ENCODE data around the gene PRORP. TPM values are rescaled to one million over a fixed set of nuclear protein-coding genes. Genes with fewer than 3 reads are reported as not detected.

Gene PRORP
- total and polyA plus RNA-seq, 2 of the 13 experiments (the other 11 are each of a cell fraction or from before 2014, with no cell fraction given): 48.9 to 88.7 TPM

DNA sequence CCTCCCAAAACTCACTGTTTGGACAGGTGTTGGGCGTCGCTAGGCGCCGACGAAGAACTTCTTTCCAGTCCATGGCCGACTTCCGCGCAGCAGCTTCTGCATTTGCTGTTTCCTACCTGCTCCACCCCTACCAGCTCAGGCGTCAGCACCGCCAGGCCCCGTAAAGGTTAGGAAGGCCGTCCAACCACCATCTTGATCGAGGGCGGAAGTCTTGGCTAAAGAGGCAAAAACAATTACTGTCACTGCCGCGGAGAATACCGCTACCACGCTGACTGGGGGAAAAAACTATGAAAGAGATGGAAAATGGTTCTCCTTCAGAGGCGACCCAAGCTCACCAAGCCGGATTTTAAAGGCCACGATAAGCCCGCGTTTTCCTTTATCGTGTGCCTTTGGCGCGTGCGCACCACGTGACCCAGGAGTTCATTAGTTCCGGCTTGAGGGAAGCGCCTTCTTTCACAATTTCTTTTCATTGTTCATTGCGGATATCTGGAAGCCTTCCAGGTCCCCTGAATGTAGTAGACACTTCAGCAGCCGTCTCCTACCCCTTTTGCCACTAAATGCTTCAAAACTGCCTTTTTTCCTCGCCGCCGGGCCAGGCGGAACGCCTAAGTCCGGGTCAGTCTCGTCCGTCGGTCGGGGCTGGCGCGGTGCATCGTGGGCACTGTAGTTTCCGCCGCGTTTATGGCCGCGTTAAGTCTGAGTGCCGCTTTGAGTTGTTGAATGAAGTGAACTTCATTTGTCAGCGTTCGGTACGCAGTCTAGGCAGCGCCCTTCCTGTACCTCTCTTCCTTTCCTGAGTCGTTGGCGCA lies at the start of gene PRORP, which contains the start of gene PPP2R3C (continued):
- TF ChIP-seq, protein P1, sequence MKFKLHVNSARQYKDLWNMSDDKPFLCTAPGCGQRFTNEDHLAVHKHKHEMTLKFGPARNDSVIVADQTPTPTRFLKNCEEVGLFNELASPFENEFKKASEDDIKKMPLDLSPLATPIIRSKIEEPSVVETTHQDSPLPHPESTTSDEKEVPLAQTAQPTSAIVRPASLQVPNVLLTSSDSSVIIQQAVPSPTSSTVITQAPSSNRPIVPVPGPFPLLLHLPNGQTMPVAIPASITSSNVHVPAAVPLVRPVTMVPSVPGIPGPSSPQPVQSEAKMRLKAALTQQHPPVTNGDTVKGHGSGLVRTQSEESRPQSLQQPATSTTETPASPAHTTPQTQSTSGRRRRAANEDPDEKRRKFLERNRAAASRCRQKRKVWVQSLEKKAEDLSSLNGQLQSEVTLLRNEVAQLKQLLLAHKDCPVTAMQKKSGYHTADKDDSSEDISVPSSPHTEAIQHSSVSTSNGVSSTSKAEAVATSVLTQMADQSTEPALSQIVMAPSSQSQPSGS (CRISPR knock-in tag; IDR thresholded peaks at IDR 0.05): peak; percentile 72
- TF ChIP-seq DPF2 (CRISPR knock-in tag; IDR thresholded peaks at IDR 0.05; ENCODE audit: borderline replicate concordance, low read depth): peak; percentile 27; the same call in 1 of the 2 replicates
- TF ChIP-seq ZNF564 (CRISPR knock-in tag; IDR thresholded peaks at IDR 0.05): peak; percentile 93
- TF ChIP-seq, protein P2, sequence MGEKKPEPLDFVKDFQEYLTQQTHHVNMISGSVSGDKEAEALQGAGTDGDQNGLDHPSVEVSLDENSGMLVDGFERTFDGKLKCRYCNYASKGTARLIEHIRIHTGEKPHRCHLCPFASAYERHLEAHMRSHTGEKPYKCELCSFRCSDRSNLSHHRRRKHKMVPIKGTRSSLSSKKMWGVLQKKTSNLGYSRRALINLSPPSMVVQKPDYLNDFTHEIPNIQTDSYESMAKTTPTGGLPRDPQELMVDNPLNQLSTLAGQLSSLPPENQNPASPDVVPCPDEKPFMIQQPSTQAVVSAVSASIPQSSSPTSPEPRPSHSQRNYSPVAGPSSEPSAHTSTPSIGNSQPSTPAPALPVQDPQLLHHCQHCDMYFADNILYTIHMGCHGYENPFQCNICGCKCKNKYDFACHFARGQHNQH (CRISPR knock-in tag; IDR thresholded peaks at IDR 0.05): peak; percentile 96
- TF ChIP-seq, protein P3, sequence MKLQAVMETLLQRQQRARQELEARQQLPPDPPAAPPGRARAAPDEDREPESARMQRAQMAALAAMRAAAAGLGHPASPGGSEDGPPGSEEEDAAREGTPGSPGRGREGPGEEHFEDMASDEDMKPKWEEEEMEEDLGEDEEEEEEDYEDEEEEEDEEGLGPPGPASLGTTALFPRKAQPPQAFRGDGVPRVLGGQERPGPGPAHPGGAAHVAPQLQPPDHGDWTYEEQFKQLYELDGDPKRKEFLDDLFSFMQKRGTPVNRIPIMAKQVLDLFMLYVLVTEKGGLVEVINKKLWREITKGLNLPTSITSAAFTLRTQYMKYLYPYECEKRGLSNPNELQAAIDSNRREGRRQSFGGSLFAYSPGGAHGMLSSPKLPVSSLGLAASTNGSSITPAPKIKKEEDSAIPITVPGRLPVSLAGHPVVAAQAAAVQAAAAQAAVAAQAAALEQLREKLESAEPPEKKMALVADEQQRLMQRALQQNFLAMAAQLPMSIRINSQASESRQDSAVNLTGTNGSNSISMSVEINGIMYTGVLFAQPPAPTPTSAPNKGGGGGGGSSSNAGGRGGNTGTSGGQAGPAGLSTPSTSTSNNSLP (IDR thresholded peaks at IDR 0.05; ENCODE audit: low read depth, low read length): no peak; the same call in none of the 2 replicates
- TF ChIP-seq TSC22D2 (CRISPR knock-in tag; IDR thresholded peaks at IDR 0.05; ENCODE audit: borderline replicate concordance): peak; percentile 80; the same call in 1 of the 2 replicates
- TF ChIP-seq ZNF557 (CRISPR knock-in tag; IDR thresholded peaks at IDR 0.05): peak; percentile 90; the same call in 1 of the 2 replicates
- TF ChIP-seq, protein P4, sequence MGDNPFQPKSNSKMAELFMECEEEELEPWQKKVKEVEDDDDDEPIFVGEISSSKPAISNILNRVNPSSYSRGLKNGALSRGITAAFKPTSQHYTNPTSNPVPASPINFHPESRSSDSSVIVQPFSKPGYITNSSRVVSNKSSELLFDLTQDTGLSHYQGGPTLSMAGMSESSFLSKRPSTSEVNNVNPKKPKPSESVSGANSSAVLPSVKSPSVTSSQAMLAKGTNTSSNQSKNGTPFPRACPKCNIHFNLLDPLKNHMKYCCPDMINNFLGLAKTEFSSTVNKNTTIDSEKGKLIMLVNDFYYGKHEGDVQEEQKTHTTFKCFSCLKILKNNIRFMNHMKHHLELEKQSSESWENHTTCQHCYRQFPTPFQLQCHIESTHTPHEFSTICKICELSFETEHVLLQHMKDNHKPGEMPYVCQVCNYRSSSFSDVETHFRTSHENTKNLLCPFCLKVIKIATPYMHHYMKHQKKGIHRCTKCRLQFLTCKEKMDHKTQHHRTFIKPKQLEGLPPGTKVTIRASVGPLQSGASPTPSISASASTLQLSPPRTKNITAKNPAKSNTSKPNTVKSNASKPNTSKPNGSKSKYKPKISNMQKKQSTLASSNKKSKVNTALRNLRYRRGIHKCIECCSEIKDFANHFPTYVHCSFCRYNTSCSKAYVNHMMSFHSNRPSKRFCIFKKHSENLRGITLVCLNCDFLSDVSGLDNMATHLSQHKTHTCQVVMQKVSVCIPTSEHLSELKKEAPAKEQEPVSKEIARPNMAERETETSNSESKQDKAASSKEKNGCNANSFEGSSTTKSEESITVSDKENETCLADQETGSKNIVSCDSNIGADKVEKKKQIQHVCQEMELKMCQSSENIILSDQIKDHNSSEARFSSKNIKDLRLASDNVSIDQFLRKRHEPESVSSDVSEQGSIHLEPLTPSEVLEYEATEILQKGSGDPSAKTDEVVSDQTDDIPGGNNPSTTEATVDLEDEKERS (CRISPR knock-in tag; IDR thresholded peaks at IDR 0.05): peak; percentile 98
- no peak; the same call in none of the 2 replicates for TF ChIP-seq ZNF232 (CRISPR knock-in tag; IDR thresholded peaks at IDR 0.05; ENCODE audit: borderline replicate concordance)
- peak; percentile 92; the same call in 1 of the 2 replicates for TF ChIP-seq ZNF451 (CRISPR knock-in tag; IDR thresholded peaks at IDR 0.05)
- TF ChIP-seq, protein P5, sequence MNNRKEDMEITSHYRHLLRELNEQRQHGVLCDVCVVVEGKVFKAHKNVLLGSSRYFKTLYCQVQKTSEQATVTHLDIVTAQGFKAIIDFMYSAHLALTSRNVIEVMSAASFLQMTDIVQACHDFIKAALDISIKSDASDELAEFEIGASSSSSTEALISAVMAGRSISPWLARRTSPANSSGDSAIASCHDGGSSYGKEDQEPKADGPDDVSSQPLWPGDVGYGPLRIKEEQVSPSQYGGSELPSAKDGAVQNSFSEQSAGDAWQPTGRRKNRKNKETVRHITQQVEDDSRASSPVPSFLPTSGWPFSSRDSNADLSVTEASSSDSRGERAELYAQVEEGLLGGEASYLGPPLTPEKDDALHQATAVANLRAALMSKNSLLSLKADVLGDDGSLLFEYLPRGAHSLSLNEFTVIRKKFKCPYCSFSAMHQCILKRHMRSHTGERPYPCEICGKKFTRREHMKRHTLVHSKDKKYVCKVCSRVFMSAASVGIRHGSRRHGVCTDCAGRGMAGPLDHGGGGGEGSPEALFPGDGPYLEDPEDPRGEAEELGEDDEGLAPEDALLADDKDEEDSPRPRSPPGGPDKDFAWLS (CRISPR knock-in tag; IDR thresholded peaks at IDR 0.05; ENCODE audit: borderline replicate concordance): peak; percentile 98
- peak; percentile 99 for TF ChIP-seq ZNF607 (CRISPR knock-in tag; IDR thresholded peaks at IDR 0.05; ENCODE audit: borderline replicate concordance)
- TF ChIP-seq KMT2A (CRISPR knock-in tag; IDR thresholded peaks at IDR 0.05): peak; percentile 90
- TF ChIP-seq ZZZ3 (CRISPR knock-in tag; IDR thresholded peaks at IDR 0.05; ENCODE audit: borderline replicate concordance): peak; percentile 92
- TF ChIP-seq GLI4 (CRISPR knock-in tag; IDR thresholded peaks at IDR 0.05; ENCODE audit: borderline replicate concordance): peak; percentile 95; the same call in 1 of the 2 replicates
- peak; percentile 45 for TF ChIP-seq NFYC (CRISPR knock-in tag; IDR thresholded peaks at IDR 0.05)
- TF ChIP-seq ZNF292 (CRISPR knock-in tag; IDR thresholded peaks at IDR 0.05; ENCODE audit: borderline replicate concordance, low read depth): peak; percentile 73
- TF ChIP-seq ZNF543 (CRISPR knock-in tag; IDR thresholded peaks at IDR 0.05): peak; percentile 91
- peak; percentile 1 to 30; a peak in 2 of 4 replicates for TF ChIP-seq MAFK (conservative IDR thresholded peaks at IDR 0.05 in 1 of 2, IDR thresholded peaks at IDR 0.05 in 1 of 2; ENCODE audit: low read length in 2 of 2)

Data from HepG2 (cell line).